AG09319 (cell line): ENCODE results near the gene DPYSL4.

ENCODE experiments used
- DNase-seq: peaks from one replicate; pipeline ENCODE4 v3.0.0-alpha.2; 2010; ENCODE audit warnings: low read depth; ENCODE audit errors: extremely low read depth
- CTCF ChIP-seq: IDR thresholded peaks from 2 replicates; pipeline ENCODE4 v1.5.1; 2011; ENCODE audit warnings: low read depth, mild to moderate bottlenecking, inconsistent platforms, low read length, moderate library complexity

DPYSL4 gene

GRCh38 chr10:132241496-132241895, 54.7 kb downstream of the DPYSL4 start:
- TF ChIP-seq CTCF = no peak
- no peak for DNase-seq

GRCh38 chr10:132242103-132242840, 55.5 kb downstream of the DPYSL4 start:
- no peak for TF ChIP-seq CTCF
- DNase-seq = no peak

GRCh38 chr10:132243141-132243540, 56.4 kb downstream of the DPYSL4 start:
- DNase-seq = no peak

GRCh38 chr10:132243626-132244025, 56.9 kb downstream of the DPYSL4 start:
- TF ChIP-seq CTCF = no peak
- DNase-seq = no peak

More at GRCh38 chr10:132243141-132243540, 56.4 kb downstream of the DPYSL4 start:
- no peak for TF ChIP-seq CTCF

GRCh38 chr10:132245056-132245455, 58.3 kb downstream of the DPYSL4 start:
- DNase-seq = no peak
- TF ChIP-seq CTCF = no peak

GRCh38 chr10:132246296-132246695, 59.5 kb downstream of the DPYSL4 start:
- no peak for DNase-seq
- TF ChIP-seq CTCF = no peak

GRCh38 chr10:132247943-132248342, 61.2 kb downstream of the DPYSL4 start:
- no peak for TF ChIP-seq CTCF
- no peak for DNase-seq
